Endodermal cell (in vitro differentiated cells): ENCODE measurements around the gene VPS4B. TPM values are rescaled to one million over a fixed set of nuclear protein-coding genes. Genes with fewer than 3 reads are reported as not detected.
"Not testable (repeated sequence)": the region's sequence is repeated elsewhere in the genome, so short reads cannot be mapped to it uniquely, and the experiment has no call there.

Experiments
- DNase-seq: peaks from one replicate; pipeline ENCODE4 v3.0.0-alpha.2; 2017
- H3K27ac ChIP-seq: 2 replicates; pipeline ENCODE4 v1.5.1; 2013; ENCODE audit warnings: mild to moderate bottlenecking, low read depth, low read length, moderate library complexity
- H3K27me3 ChIP-seq: 2 replicates; pipeline ENCODE4 v1.6.1; 2013; ENCODE audit warnings: mild to moderate bottlenecking, low read length, moderate library complexity; ENCODE audit not compliant: insufficient read depth, control insufficient read depth, poor library complexity, severe bottlenecking
- H3K36me3 ChIP-seq: 2 replicates; pipeline ENCODE4 v1.7.0; 2013; ENCODE audit warnings: mild to moderate bottlenecking, low read length, moderate library complexity; ENCODE audit not compliant: control insufficient read depth, insufficient read depth
- H3K4me1 ChIP-seq: one replicate; pipeline ENCODE4 v1.7.0; 2013; ENCODE audit warnings: low read length; ENCODE audit not compliant: control insufficient read depth, insufficient read depth
- H3K4me3 ChIP-seq: 2 replicates; pipeline ENCODE4 v1.5.1; 2013; ENCODE audit warnings: mild to moderate bottlenecking, low read length, moderate library complexity
- H3K9ac ChIP-seq: 2 replicates; pipeline ENCODE4 v1.6.1; 2013; ENCODE audit warnings: mild to moderate bottlenecking, low read length, moderate library complexity; ENCODE audit not compliant: poor library complexity, severe bottlenecking; ENCODE audit errors: extremely low read depth
- H3K9me3 ChIP-seq: 2 replicates; pipeline ENCODE4 v1.6.1; 2013; ENCODE audit warnings: mild to moderate bottlenecking, low read length, moderate library complexity; ENCODE audit not compliant: control insufficient read depth
- H3K27ac Mint-ChIP-seq: 2 replicates; pipeline ENCODE4 v1.8.0; 2020; ENCODE audit warnings: mixed read lengths
- H3K27me3 Mint-ChIP-seq: 2 replicates; pipeline ENCODE4 v1.8.0; 2021; ENCODE audit warnings: mild to moderate bottlenecking, mixed read lengths; ENCODE audit not compliant: insufficient read depth
- H3K36me3 Mint-ChIP-seq: 2 replicates; pipeline ENCODE4 v1.8.0; 2020; ENCODE audit warnings: low read depth, mixed read lengths
- H3K4me1 Mint-ChIP-seq: 2 replicates; pipeline ENCODE4 v1.8.0; 2020; ENCODE audit warnings: mixed read lengths
- H3K4me3 Mint-ChIP-seq: 2 replicates; pipeline ENCODE4 v1.8.0; 2020; ENCODE audit warnings: mild to moderate bottlenecking, moderate library complexity, mixed read lengths
- H3K9me3 Mint-ChIP-seq: 2 replicates; pipeline ENCODE4 v1.8.0; 2020; ENCODE audit warnings: mild to moderate bottlenecking, mixed read lengths
- WGBS, 2 experiments: methylation state at CpG; one replicate each; pipeline versions ENCODE4 v1.1.5 to v1.1.7; 2013; ENCODE audit warnings: missing lambda C conversion rate in 2 of 2, mixed read lengths in 1 of 2; ENCODE audit not compliant: insufficient coverage in 1 of 2, insufficient read length in 1 of 2; 5-methylcytosine and 5-hydroxymethylcytosine counted together
- total RNA-seq, 2 donors: library from RNA; stranded (reverse); fragmentation: NEBNext Ultra II Directional in 1 of 2; extraction: Animal tissue kit (Norgen Biotek cat#: 25700) in 1 of 2; gene quantifications; 2 replicates in 1 of 2; 3 replicates in 1 of 2; pipeline ENCODE4 v1.2.1, GENCODE V29; 2021
- TF ChIP-seq, protein P1 (sequence below): fragments of 200-600 bp; sonication (generic); conservative IDR thresholded peaks from 2 replicates; pipeline ENCODE4 v1.5.0; 2021; ENCODE audit warnings: antibody characterized with exemption, mild to moderate bottlenecking

Gene VPS4B
- total RNA-seq, 2 donors from 2014 or later: 44.7 to 46.1 TPM

DNA sequence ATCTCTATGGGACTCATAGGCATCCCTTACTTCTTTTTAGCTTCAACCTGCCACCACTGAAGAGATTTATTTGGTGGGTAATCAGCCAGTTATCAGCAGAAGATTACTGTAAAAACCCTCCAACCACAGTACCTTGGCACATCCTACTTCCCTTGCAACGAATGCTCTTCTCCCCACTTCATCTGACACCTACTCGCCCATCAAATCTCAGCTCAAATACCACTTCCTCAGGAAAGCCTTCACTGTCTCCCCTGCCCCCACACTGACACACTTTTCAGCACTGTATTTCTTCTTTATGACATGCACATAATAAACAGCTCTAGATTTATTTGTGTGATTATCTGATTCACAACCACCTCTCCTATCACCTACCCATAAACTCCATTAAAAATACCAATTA is 58.3 kb downstream of the VPS4B start:
- Mint-ChIP-seq H3K4me1 (peaks cover 8% of the 10 kb centered on the region), H3K36me3 (peaks cover 28% of the 10 kb centered on the region), H3K27ac (no peak overlapping the region), H3K27me3 (no peaks in the 10 kb centered on the region), H3K4me3 (no peak overlapping the region), H3K9me3 (peaks cover 7% of the 10 kb centered on the region)
- no peak for DNase-seq
- Histone ChIP-seq H3K27me3 (no peaks in the 10 kb centered on the region), H3K27ac (no peak overlapping the region), H3K4me1 (peaks cover 3% of the 10 kb centered on the region), H3K9me3 (peaks cover 5% of the 10 kb centered on the region), H3K36me3 (peaks cover 27% of the 10 kb centered on the region), H3K9ac (no peak overlapping the region), H3K4me3 (no peak overlapping the region)
- WGBS, 2 experiments: 89 to 96% methylated on average over 2 of the region's 2 CpGs
- TF ChIP-seq, protein P1, sequence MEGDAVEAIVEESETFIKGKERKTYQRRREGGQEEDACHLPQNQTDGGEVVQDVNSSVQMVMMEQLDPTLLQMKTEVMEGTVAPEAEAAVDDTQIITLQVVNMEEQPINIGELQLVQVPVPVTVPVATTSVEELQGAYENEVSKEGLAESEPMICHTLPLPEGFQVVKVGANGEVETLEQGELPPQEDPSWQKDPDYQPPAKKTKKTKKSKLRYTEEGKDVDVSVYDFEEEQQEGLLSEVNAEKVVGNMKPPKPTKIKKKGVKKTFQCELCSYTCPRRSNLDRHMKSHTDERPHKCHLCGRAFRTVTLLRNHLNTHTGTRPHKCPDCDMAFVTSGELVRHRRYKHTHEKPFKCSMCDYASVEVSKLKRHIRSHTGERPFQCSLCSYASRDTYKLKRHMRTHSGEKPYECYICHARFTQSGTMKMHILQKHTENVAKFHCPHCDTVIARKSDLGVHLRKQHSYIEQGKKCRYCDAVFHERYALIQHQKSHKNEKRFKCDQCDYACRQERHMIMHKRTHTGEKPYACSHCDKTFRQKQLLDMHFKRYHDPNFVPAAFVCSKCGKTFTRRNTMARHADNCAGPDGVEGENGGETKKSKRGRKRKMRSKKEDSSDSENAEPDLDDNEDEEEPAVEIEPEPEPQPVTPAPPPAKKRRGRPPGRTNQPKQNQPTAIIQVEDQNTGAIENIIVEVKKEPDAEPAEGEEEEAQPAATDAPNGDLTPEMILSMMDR: no peak

GRCh38 chr18:63363420-63363819 is 58.9 kb downstream of the VPS4B start:
- H3K9me3 Mint-ChIP-seq, DNase-seq, H3K27ac ChIP-seq, H3K4me3 Mint-ChIP-seq, H3K4me1 Mint-ChIP-seq, H3K4me1 ChIP-seq, H3K27me3 Mint-ChIP-seq, H3K27ac Mint-ChIP-seq, H3K27me3 ChIP-seq, H3K9me3 ChIP-seq, H3K4me3 ChIP-seq, H3K9ac ChIP-seq: not testable (repeated sequence)
- H3K36me3 ChIP-seq: peaks cover 27% of the 10 kb centered on the region
- WGBS, 2 experiments: no CpG with 5 or more reads among the region's 2 CpGs
- peaks cover 28% of the 10 kb centered on the region for H3K36me3 Mint-ChIP-seq

GRCh38 chr18:63356272-63356896 is 65.9 kb downstream of the VPS4B start:
- 93 to 100% methylated on average over 2 to 7 of the region's 7 CpGs for WGBS, 2 experiments
- H3K27ac ChIP-seq: no peak overlapping the region
- no peak overlapping the region for H3K4me3 ChIP-seq
- Mint-ChIP-seq H3K4me3 (no peak overlapping the region), H3K27me3 (no peaks in the 10 kb centered on the region), H3K4me1 (no peaks in the 10 kb centered on the region), H3K9me3 (no peaks in the 10 kb centered on the region), H3K27ac (peak overlapping the region; percentile 13), H3K36me3 (peaks cover 52% of the 10 kb centered on the region)
- H3K36me3 ChIP-seq: peaks cover 52% of the 10 kb centered on the region
- no peaks in the 10 kb centered on the region for H3K27me3 ChIP-seq
- no peak for DNase-seq
- no peak overlapping the region for H3K9ac ChIP-seq
- TF ChIP-seq, protein P1: no peak
- H3K9me3 ChIP-seq: no peaks in the 10 kb centered on the region
- no peaks in the 10 kb centered on the region for H3K4me1 ChIP-seq

DNA sequence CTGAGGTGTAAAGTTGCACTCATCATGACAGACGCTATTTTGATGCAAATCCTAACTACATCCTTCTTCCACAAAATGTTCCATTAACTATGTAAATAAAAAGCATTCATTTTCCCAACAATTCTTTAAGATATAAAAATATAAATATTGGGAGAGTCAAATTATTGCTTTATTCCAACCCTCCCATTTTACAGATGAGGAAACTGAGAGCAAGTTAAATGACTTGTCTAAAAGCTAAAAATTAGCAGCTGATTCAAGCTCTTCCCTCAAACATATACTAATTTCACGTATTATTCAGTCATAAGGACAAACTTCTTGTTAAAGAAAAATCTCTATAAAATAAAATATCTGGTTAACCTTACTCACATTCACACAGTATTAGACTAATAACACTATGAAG is 72.0 kb downstream of the VPS4B start:
- WGBS, 2 experiments: 100% methylated on average over 1 of the region's 2 CpGs; no CpG with 5 or more reads in 1 of the 2 experiments
- no peaks in the 10 kb centered on the region for H3K9me3 ChIP-seq
- peaks cover 68% of the 10 kb centered on the region for H3K36me3 ChIP-seq
- H3K4me1 Mint-ChIP-seq: no peaks in the 10 kb centered on the region
- no peak overlapping the region for H3K27ac ChIP-seq
- H3K9ac ChIP-seq: no peak overlapping the region
- no peaks in the 10 kb centered on the region for H3K27me3 ChIP-seq
- H3K9me3 Mint-ChIP-seq: no peaks in the 10 kb centered on the region
- no peaks in the 10 kb centered on the region for H3K27me3 Mint-ChIP-seq
- TF ChIP-seq, protein P1: no peak
- H3K4me3 Mint-ChIP-seq: no peak overlapping the region
- no peaks in the 10 kb centered on the region for H3K4me1 ChIP-seq
- DNase-seq: no peak
- H3K36me3 Mint-ChIP-seq: peaks cover 67% of the 10 kb centered on the region
- no peak overlapping the region for H3K4me3 ChIP-seq
- H3K27ac Mint-ChIP-seq: no peak overlapping the region
